Thyroid gland (tissue), 4 donors: Measurements from ENCODE around the gene CACNG7. TPM values are rescaled to one million over a fixed set of nuclear protein-coding genes. Genes with fewer than 3 reads are reported as not detected.
"Not testable (repeated sequence)": the region's sequence is repeated elsewhere in the genome, so short reads cannot be mapped to it uniquely, and the experiment has no call there.

Experiments
- DNase-seq, 2 donors: peaks; one replicate each; pipeline ENCODE4 v3.0.0-alpha.2; 2019
- H3K27ac ChIP-seq, 3 donors: fragments of 200-600 bp; sonication (generic); 1 replicate in 2 of 3; 2 replicates in 1 of 3; pipeline ENCODE4 v1.5.1; 2016 to 2019; ENCODE audit warnings: mild to moderate bottlenecking in 1 of 3, moderate library complexity in 1 of 3
- H3K27me3 ChIP-seq: fragments of 200-600 bp; sonication (generic); one replicate; pipeline ENCODE4 v1.5.1; 2019
- H3K36me3 ChIP-seq, 2 donors: fragments of 200-600 bp; sonication (generic); one replicate each; pipeline ENCODE4 v1.5.1; 2016 to 2019
- H3K4me1 ChIP-seq, 2 donors: fragments of 200-600 bp; sonication (generic); one replicate each; pipeline ENCODE4 v1.5.1; 2017 to 2019
- H3K4me3 ChIP-seq, 3 donors: fragments of 200-600 bp; sonication (generic); replicated peaks in 1 of 3; 1 replicate in 2 of 3; 2 replicates in 1 of 3; pipeline ENCODE4 v1.5.1; 2016; ENCODE audit warnings: mild to moderate bottlenecking in 1 of 3
- H3K9me3 ChIP-seq: fragments of 200-600 bp; sonication (generic); one replicate; pipeline ENCODE4 v1.5.1; 2017
- POLR2A ChIP-seq, 2 donors: fragments of 450-650 bp; IDR thresholded peaks; one replicate each; pipeline ENCODE4 v1.6.1; 2017; ENCODE audit warnings: antibody characterized with exemption in 2 of 2, mild to moderate bottlenecking in 2 of 2, moderate library complexity in 1 of 2
- WGBS, 2 donors: methylation state at CpG; one replicate each; pipeline ENCODE4 v1.1.5; 2017; 5-methylcytosine and 5-hydroxymethylcytosine counted together
- intact Hi-C: fragments of 100-400 bp; cut with DNase I; formaldehyde crosslinking; loops from one replicate; pipeline ENCODE4 v1.15.1; 2023
- total RNA-seq, 4 donors: library from RNA; depleted of rRNA; stranded (reverse); fragments of >200 nt; gene quantifications; one replicate each; pipeline ENCODE4 v1.2.3, GENCODE V29; 2016
- TF ChIP-seq, protein P1 (sequence below), 6 experiments: fragments of 200-600 bp in 3 of 6; fragments of 450-650 bp in 3 of 6; sonication (generic) in 3 of 6; IDR thresholded peaks; one replicate each; pipeline ENCODE4 v1.5.1; 2016 to 2019; ENCODE audit warnings: antibody characterized with exemption in 6 of 6, mild to moderate bottlenecking in 2 of 6, inconsistent platforms in 1 of 6, moderate library complexity in 1 of 6

CACNG7 gene
- total RNA-seq, 4 donors from 2014 or later: not detected

DNA sequence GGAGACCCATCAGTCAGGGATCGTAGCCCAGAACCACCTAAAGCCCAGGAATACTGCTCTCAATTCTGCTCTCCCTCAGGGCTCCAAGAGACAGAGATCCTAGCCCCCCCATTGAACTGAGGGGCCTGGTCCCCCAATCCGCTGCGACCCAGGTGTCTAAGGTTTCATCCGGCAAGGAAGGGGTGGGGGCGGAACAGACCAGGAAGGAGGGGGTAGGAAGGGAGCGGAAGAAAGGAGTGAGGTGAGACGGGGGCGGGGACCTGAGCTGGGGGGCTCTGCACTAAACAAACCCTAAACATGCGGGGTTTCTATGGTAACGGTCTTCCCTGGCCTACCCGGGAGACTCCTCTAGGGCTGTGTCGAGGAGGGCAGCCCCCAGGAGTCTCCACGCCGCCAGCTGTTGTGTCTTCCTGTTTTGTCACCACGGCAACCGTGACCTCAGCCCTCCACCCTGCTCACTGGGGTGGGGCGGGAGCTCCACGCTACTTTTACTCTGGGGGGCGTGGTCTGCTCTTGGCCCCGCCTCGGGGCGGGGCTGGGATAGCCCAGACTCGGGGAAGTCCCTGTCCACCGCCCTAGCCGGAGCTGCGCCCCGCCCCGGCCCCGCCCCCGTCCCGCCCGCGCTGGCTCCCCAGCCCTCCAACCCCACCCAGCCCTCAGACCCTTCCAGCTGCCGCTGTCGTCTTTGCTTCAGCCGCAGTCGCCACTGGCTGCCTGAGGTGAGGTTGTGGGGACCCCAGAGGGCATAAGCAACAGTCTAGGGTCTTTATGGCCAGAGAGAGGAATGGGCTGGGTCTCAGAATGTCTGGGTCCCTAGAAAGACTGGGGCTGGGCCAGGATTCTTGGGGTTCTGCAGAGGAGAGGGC lies 41.6 kb upstream of the CACNG7 start, which contains the start of gene MYADM:
MYADM (plus strand) TSS at position 659 of the 866 bp plus-strand sequence. CDS start 5,647 bp downstream, outside the sequence.
- peak; percentile 97 to 98 for DNase-seq
- H3K9me3 ChIP-seq: no peaks in the 10 kb centered on the region
- WGBS, 2 donors: 0 to 2% methylated on average over 15 to 16 of the region's 37 CpGs
- peak within 1 kb of the TSS; percentile 78 to 97 (median 84) for H3K27ac ChIP-seq
- peak within 1 kb of the TSS; percentile 22 to 96 (median 60) for H3K4me3 ChIP-seq
- H3K4me1 ChIP-seq: peaks cover 11 to 26% of the 10 kb centered on the region in 2 donors
- intact Hi-C loops: no loop called here
- TF ChIP-seq POLR2A (IDR thresholded peaks at IDR 0.05): peak; percentile 71
- TF ChIP-seq, protein P1, sequence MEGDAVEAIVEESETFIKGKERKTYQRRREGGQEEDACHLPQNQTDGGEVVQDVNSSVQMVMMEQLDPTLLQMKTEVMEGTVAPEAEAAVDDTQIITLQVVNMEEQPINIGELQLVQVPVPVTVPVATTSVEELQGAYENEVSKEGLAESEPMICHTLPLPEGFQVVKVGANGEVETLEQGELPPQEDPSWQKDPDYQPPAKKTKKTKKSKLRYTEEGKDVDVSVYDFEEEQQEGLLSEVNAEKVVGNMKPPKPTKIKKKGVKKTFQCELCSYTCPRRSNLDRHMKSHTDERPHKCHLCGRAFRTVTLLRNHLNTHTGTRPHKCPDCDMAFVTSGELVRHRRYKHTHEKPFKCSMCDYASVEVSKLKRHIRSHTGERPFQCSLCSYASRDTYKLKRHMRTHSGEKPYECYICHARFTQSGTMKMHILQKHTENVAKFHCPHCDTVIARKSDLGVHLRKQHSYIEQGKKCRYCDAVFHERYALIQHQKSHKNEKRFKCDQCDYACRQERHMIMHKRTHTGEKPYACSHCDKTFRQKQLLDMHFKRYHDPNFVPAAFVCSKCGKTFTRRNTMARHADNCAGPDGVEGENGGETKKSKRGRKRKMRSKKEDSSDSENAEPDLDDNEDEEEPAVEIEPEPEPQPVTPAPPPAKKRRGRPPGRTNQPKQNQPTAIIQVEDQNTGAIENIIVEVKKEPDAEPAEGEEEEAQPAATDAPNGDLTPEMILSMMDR (IDR thresholded peaks at IDR 0.05): no peak
- no peaks in the 10 kb centered on the region for H3K27me3 ChIP-seq
- no peaks in the 10 kb centered on the region for H3K36me3 ChIP-seq

DNA sequence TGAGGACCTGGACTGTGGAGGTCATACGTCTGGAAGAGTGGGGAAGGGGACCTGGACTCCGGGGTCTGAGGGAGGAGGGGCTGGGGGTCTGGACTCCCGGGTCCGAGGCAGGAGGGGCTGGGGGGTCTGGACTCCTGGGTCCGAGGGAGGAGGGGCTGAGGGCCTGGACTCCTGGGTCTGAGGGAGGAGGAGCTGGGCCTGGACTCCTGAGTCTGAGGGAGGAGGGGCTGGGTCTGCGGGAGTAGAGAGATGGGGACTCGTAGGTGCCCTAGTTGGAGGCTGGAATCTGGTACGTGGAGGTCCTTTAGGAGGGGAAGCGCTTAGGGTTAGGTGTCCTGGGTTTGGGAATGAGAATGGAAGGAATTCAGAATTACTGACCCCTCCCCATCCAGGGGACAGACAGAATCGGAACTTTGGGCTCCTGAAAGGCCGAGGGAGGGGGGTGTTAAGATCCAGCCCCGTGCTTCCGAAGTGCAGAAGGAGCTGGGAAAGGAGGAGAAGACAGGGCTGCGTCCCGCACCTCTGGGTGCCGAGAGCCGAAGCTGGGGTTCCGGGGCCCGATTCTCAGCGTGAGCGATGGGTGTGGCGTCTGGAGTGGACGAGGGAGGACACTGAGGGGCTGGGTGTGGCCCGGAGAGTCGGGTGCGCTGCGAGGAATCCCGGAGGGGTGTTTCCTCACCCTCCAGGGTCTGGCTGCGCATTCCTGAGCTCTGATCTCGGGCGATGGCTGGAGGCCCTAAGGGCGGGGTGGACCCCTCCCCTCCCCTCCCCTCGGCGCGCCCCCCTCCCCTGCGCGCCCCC lies 40.8 kb upstream of the CACNG7 start:
- peaks cover 11 to 26% of the 10 kb centered on the region in 2 donors for H3K4me1 ChIP-seq
- H3K27me3 ChIP-seq: no peaks in the 10 kb centered on the region
- H3K36me3 ChIP-seq: peaks cover under 1 to 2% of the 10 kb centered on the region in 2 donors
- DNase-seq: peak; percentile 50 to 60
- peak overlapping the region; percentile 78 to 97 (median 84) for H3K27ac ChIP-seq
- 1% methylated on average over 23 to 27 of the region's 37 CpGs for WGBS, 2 donors
- H3K4me3 ChIP-seq: peak overlapping the region; percentile 22 to 96 (median 60)
- no peaks in the 10 kb centered on the region for H3K9me3 ChIP-seq
- TF ChIP-seq POLR2A (IDR thresholded peaks at IDR 0.05): peak in 1 of 2 donors; percentile 27
- TF ChIP-seq, protein P1 (IDR thresholded peaks at IDR 0.05): no peak
- intact Hi-C loops: no loop called here

- no peaks in the 10 kb centered on the region for H3K9me3 ChIP-seq
- peak; percentile 86 to 90 for DNase-seq
- peak overlapping the region; percentile 78 to 97 (median 84) for H3K27ac ChIP-seq
- peaks cover 9 to 10% of the 10 kb centered on the region in 2 donors for H3K36me3 ChIP-seq
- H3K4me3 ChIP-seq: peak overlapping the region; percentile 22 to 96 (median 60)
- WGBS, 2 donors: 0% methylated on average over 4 to 9 of the region's 75 CpGs
- no peaks in the 10 kb centered on the region for H3K27me3 ChIP-seq
- TF ChIP-seq POLR2A (IDR thresholded peaks at IDR 0.05): peak; percentile 6 to 80
- TF ChIP-seq, protein P1 (IDR thresholded peaks at IDR 0.05): peak in 5 of 6 experiments; percentile 17 to 54 (median 39)
- intact Hi-C loops: no loop called here
- peaks cover 11 to 26% of the 10 kb centered on the region in 2 donors for H3K4me1 ChIP-seq
Observed at GRCh38 chr19:53868892-53869804, 39.9 kb upstream of the CACNG7 start.

DNA sequence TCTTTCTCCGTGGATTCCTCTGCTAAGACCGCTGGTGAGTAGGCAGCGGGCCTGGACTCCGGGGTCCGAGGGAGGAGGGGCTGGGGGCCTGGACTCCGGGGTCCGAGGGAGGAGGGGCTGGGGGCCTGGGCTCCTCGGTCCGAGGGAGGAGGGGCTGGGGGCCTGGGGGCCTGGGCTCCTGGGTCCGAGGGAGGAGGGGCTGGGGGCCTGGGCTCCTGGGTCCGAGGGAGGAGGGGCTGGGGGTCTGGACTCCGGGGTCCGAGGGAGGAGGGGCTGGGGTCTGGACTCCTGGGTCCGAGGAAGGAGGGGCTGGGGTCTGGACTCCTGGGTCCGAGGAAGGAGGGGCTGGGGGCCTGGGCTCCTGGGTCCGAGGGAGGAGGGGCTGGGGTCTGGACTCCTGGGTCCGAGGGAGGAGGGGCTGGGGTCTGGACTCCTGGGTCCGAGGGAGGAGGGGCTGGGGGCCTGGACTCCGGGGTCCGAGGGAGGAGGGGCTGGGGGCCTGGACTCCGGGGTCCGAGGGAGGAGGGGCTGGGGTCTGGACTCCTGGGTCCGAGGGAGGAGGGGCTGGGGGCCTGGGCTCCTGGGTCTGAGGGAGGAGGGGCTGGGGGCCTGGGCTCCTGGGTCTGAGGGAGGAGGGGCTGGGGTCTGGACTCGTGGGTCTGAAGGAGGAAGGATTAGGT lies 39.1 kb upstream of the CACNG7 start:
- peaks cover 11 to 26% of the 10 kb centered on the region in 2 donors for H3K4me1 ChIP-seq
- peak overlapping the region; percentile 78 to 97 (median 84) for H3K27ac ChIP-seq
- H3K36me3 ChIP-seq: peaks cover 14% of the 10 kb centered on the region in 2 donors
- H3K9me3 ChIP-seq, intact Hi-C loops, H3K27me3 ChIP-seq, DNase-seq: not testable (repeated sequence)
- 4 to 17% methylated on average over 1 to 4 of the region's 24 CpGs for WGBS, 2 donors
- H3K4me3 ChIP-seq: peak overlapping the region; percentile 22 to 96 (median 60)
